ENCODE results near the gene CAPRIN1.

Gene CAPRIN1

DNA sequence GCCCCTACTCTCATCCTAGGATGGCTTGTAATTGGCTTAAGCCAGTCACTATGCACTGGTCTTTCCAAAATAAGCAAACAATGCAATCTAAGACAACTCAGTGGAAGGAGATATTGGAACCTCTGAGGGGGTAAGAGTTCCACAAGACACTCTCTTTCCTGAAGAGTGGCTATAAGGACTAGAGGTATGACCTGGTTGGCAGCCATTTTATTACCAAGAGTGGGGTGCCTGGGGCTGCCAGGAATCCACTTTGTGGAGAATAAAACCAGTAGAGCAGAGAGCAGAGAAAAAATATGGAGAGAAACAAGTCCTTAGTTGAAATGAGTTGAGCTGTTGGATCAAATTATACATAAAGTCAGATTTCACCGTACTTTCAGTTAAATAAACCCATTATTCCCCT lies 38.8 kb upstream of the CAPRIN1 start:
- no peak for TF ChIP-seq EZH2phosphoT487 (IDR thresholded peaks at IDR 0.05; ENCODE audit: low read depth)
- TF ChIP-seq, protein P1, sequence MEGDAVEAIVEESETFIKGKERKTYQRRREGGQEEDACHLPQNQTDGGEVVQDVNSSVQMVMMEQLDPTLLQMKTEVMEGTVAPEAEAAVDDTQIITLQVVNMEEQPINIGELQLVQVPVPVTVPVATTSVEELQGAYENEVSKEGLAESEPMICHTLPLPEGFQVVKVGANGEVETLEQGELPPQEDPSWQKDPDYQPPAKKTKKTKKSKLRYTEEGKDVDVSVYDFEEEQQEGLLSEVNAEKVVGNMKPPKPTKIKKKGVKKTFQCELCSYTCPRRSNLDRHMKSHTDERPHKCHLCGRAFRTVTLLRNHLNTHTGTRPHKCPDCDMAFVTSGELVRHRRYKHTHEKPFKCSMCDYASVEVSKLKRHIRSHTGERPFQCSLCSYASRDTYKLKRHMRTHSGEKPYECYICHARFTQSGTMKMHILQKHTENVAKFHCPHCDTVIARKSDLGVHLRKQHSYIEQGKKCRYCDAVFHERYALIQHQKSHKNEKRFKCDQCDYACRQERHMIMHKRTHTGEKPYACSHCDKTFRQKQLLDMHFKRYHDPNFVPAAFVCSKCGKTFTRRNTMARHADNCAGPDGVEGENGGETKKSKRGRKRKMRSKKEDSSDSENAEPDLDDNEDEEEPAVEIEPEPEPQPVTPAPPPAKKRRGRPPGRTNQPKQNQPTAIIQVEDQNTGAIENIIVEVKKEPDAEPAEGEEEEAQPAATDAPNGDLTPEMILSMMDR (IDR thresholded peaks at IDR 0.05; ENCODE audit: low read depth, low read length): no peak
- no peak overlapping the region for H3K27ac ChIP-seq (ENCODE audit: low read length)

DNA sequence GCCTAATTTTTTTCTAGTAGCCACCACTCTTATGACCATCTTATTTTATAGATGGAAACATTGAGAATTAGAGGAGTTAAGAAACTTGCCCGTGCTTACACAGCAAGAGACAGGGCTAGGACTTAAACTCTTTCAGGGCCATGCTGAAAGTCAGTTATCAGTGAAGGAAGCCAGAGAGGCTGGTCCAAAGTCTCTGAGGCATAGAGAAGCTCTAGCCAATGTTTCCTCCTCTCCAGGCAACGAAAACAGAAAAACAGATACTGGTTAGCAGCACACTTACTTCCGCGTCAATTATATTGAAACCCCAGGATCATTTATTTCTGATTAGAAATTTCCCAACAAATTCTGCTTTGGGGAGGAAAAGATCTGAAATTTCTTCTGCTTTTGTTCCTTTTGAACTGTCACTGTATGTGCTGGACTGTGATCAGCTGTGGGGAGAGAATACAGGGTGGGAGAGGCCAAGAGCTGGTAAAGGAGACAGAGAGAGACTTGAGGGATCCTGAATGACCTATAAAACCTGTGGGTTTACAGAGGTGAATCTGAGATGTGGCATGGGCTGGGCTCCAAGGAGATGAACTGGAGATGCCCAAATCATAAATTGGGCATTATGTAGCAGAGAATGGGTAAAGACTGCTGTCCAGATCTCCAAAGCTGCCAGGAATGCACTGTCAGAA lies 37.5 kb upstream of the CAPRIN1 start:
- Histone ChIP-seq H3K79me2 (ENCODE audit: low read length) (no peaks in the 10 kb centered on the region), H2AFZ (ENCODE audit: low read depth, low read length) (no peak overlapping the region), H3K4me3 (ENCODE audit: low read length) (no peak overlapping the region), H3K4me1 (ENCODE audit: low read length) (no peaks in the 10 kb centered on the region), H3K9me3 (ENCODE audit: insufficient read depth, low read length) (no peaks in the 10 kb centered on the region), H3K36me3 (replicated peaks; ENCODE audit: low read depth, low read length) (no peaks in the 10 kb centered on the region), H3K27ac (ENCODE audit: low read length) (no peak overlapping the region), H3K27me3 (ENCODE audit: low read depth, low read length) (no peaks in the 10 kb centered on the region), H4K20me1 (ENCODE audit: insufficient read depth, low read length) (no peaks in the 10 kb centered on the region), H3K9ac (ENCODE audit: low read length) (no peak overlapping the region), H3K4me2 (ENCODE audit: low read length) (no peak overlapping the region)
- no peak for TF ChIP-seq EZH2phosphoT487 (IDR thresholded peaks at IDR 0.05; ENCODE audit: low read depth)
- TF ChIP-seq, protein P1 (IDR thresholded peaks at IDR 0.05; ENCODE audit: low read depth, low read length): no peak

More for the DNA sequence above, 38.8 kb upstream of the CAPRIN1 start:
- Histone ChIP-seq H2AFZ (ENCODE audit: low read depth, low read length) (no peak overlapping the region), H3K36me3 (replicated peaks; ENCODE audit: low read depth, low read length) (no peaks in the 10 kb centered on the region), H3K79me2 (ENCODE audit: low read length) (no peaks in the 10 kb centered on the region), H3K4me1 (ENCODE audit: low read length) (peaks cover 4% of the 10 kb centered on the region; the same call in 1 of the 2 replicates), H3K4me3 (ENCODE audit: low read length) (no peak overlapping the region), H3K27me3 (ENCODE audit: low read depth, low read length) (no peaks in the 10 kb centered on the region), H3K4me2 (ENCODE audit: low read length) (no peak overlapping the region), H4K20me1 (ENCODE audit: insufficient read depth, low read length) (no peaks in the 10 kb centered on the region), H3K9ac (ENCODE audit: low read length) (no peak overlapping the region), H3K9me3 (ENCODE audit: insufficient read depth, low read length) (no peaks in the 10 kb centered on the region)

DNA sequence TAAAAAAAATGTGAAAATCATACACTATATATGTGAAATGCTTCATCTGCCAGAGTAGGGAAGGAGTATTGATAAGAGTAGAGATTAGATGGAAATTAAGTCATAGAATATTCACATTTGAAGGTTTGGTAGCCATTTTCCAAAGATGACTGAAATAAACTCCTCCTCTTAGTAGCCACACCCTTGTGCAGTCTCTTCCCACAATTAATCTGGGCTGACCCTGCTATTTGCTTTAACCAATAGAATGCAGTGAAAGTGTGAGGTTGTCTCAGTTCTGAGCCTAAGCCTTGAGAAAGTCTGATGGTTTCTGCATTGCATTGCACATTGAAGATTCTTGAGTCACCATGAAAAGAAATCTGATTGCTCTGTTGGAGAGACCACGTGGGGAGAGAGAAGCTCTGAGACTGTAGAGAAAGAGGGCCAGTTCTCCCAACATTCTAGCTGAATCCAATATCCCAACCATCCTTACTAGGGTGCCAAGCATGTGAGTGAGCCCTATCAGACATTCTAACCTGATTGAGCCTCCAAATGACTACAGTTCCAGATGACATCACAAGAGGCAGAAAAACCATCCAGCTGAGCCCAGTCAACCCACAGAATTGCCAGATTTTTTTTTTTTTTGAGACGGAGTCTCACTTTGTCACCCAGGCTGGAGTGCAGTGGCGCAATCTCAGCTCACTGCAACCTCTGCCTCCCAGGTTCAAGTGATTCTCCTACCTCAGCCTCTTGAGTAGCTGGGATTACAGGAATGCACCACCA lies 29.4 kb upstream of the CAPRIN1 start:
- no peaks in the 10 kb centered on the region for H3K79me2 ChIP-seq (ENCODE audit: low read length)

DNA sequence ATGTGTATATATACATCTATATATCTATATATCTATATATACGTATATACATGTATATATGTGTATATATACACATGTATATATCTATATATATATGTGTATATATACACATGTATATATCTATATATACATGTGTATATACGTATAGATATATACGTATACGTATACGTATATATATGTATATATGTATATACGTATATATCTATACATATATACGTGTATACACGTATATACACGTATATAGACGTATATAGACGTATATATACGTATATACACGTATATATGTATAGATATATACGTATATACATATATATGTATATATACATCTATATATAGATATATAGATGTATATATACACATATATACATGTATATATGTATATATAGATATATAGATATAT lies 25.1 kb upstream of the CAPRIN1 start:
- Histone ChIP-seq H4K20me1 (ENCODE audit: insufficient read depth, low read length) (no peaks in the 10 kb centered on the region), H3K36me3 (replicated peaks; ENCODE audit: low read depth, low read length) (no peaks in the 10 kb centered on the region), H3K27me3 (ENCODE audit: low read depth, low read length) (no peaks in the 10 kb centered on the region), H3K9me3 (ENCODE audit: insufficient read depth, low read length) (no peaks in the 10 kb centered on the region), H3K4me3 (ENCODE audit: low read length) (no peak overlapping the region), H3K9ac (ENCODE audit: low read length) (no peak overlapping the region), H3K79me2 (ENCODE audit: low read length) (no peaks in the 10 kb centered on the region), H3K27ac (ENCODE audit: low read length) (no peak overlapping the region), H2AFZ (ENCODE audit: low read depth, low read length) (no peak overlapping the region), H3K4me1 (ENCODE audit: low read length) (peaks cover 4% of the 10 kb centered on the region; the same call in 1 of the 2 replicates), H3K4me2 (ENCODE audit: low read length) (no peak overlapping the region)
- TF ChIP-seq EZH2phosphoT487 (IDR thresholded peaks at IDR 0.05; ENCODE audit: low read depth): no peak
- TF ChIP-seq, protein P1 (IDR thresholded peaks at IDR 0.05; ENCODE audit: low read depth, low read length): no peak

More for the DNA sequence above, 29.4 kb upstream of the CAPRIN1 start:
- H3K27me3 ChIP-seq (ENCODE audit: low read depth, low read length): no peaks in the 10 kb centered on the region
- no peak overlapping the region for H3K4me2 ChIP-seq (ENCODE audit: low read length)
- no peak for TF ChIP-seq EZH2phosphoT487 (IDR thresholded peaks at IDR 0.05; ENCODE audit: low read depth)
- TF ChIP-seq, protein P1 (IDR thresholded peaks at IDR 0.05; ENCODE audit: low read depth, low read length): no peak
- H3K36me3 ChIP-seq (replicated peaks; ENCODE audit: low read depth, low read length): no peaks in the 10 kb centered on the region
- H3K9me3 ChIP-seq (ENCODE audit: insufficient read depth, low read length): no peaks in the 10 kb centered on the region
- H3K27ac ChIP-seq (ENCODE audit: low read length): no peak overlapping the region
- no peak overlapping the region for H3K9ac ChIP-seq (ENCODE audit: low read length)
- no peaks in the 10 kb centered on the region for H3K4me1 ChIP-seq (ENCODE audit: low read length)
- H3K4me3 ChIP-seq (ENCODE audit: low read length): no peak overlapping the region
- H4K20me1 ChIP-seq (ENCODE audit: insufficient read depth, low read length): no peaks in the 10 kb centered on the region
- no peak overlapping the region for H2AFZ ChIP-seq (ENCODE audit: low read depth, low read length)

Measured in OCI-LY3 (cell line).